Natural killer cell (primary cell): ENCODE results near the gene RD3L. TPM values are rescaled to one million over a fixed set of nuclear protein-coding genes. Genes with fewer than 3 reads are reported as not detected.
"Not testable (repeated sequence)": the region's sequence is repeated elsewhere in the genome, so short reads cannot be mapped to it uniquely, and the experiment has no call there.

Source experiments
- ATAC-seq, 3 donors: fragments of 150-1000 bp in 2 of 3; fragments of 200-7000 bp in 1 of 3; cut with Tn5 transposase; 1 replicate in 1 of 3; 2 replicates in 2 of 3; pipeline ENCODE4 v1.10.0; 2021; ENCODE audit warnings: mild to moderate bottlenecking in 2 of 3, moderate library complexity in 2 of 3
- DNase-seq, 2 donors: peaks; one replicate each; pipeline versions ENCODE4 v3.0.0 to v3.0.0-alpha.2; 2013 to 2021; ENCODE audit warnings: mixed read lengths in 1 of 2
- H3K27ac ChIP-seq: one replicate; pipeline ENCODE4 v1.5.1; 2013; ENCODE audit warnings: mild to moderate bottlenecking, low read length
- H3K27me3 ChIP-seq: one replicate; pipeline ENCODE4 v1.6.1; 2013; ENCODE audit warnings: low read length; ENCODE audit not compliant: control insufficient read depth, insufficient read depth
- H3K36me3 ChIP-seq: one replicate; pipeline ENCODE4 v1.6.1; 2013; ENCODE audit warnings: low read length; ENCODE audit not compliant: control insufficient read depth, insufficient read depth
- H3K4me1 ChIP-seq: one replicate; pipeline ENCODE4 v1.6.1; 2013; ENCODE audit warnings: low read length; ENCODE audit not compliant: control insufficient read depth, insufficient read depth
- H3K4me3 ChIP-seq: one replicate; pipeline ENCODE4 v1.5.1; 2013; ENCODE audit warnings: low read length
- H3K9me3 ChIP-seq: one replicate; pipeline ENCODE4 v1.6.1; 2013; ENCODE audit warnings: low read length; ENCODE audit not compliant: control insufficient read depth, insufficient read depth
- H3K27ac Mint-ChIP-seq, 2 donors: one replicate each; pipeline ENCODE4 v1.8.0; 2022; ENCODE audit warnings: mild to moderate bottlenecking in 2 of 2, mixed read lengths in 2 of 2, moderate library complexity in 1 of 2
- H3K27me3 Mint-ChIP-seq, 2 donors: one replicate each; pipeline ENCODE4 v1.8.0; 2022; ENCODE audit warnings: low read depth in 2 of 2, mixed read lengths in 2 of 2
- H3K36me3 Mint-ChIP-seq: one replicate; pipeline ENCODE4 v1.8.0; 2022; ENCODE audit warnings: mixed read lengths
- H3K4me1 Mint-ChIP-seq, 2 donors: one replicate each; pipeline ENCODE4 v1.8.0; 2022; ENCODE audit warnings: mixed read lengths in 2 of 2
- H3K4me3 Mint-ChIP-seq: one replicate; pipeline ENCODE4 v1.8.0; 2022; ENCODE audit warnings: mild to moderate bottlenecking, moderate library complexity, mixed read lengths
- H3K9me3 Mint-ChIP-seq, 2 donors: one replicate each; pipeline ENCODE4 v1.8.0; 2022; ENCODE audit warnings: mixed read lengths in 2 of 2
- CTCF ChIP-seq: fragments of 200-600 bp; IDR thresholded peaks from one replicate; pipeline ENCODE4 v1.8.0; 2022; ENCODE audit warnings: antibody characterized with exemption
- WGBS: methylation state at CpG from one replicate; pipeline ENCODE4 v1.1.7; 2013; ENCODE audit warnings: missing lambda C conversion rate; ENCODE audit not compliant: insufficient coverage; 5-methylcytosine and 5-hydroxymethylcytosine counted together
- intact Hi-C: fragments of 100-400 bp; cut with micrococcal nuclease; formaldehyde crosslinking; loops from one replicate; pipeline ENCODE4 v1.14.2; 2022
- total RNA-seq, 4 donors: library from RNA; stranded (reverse); fragments of 120-200 nt in 1 of 4; gene quantifications; one replicate each; pipeline versions ENCODE4 v1.2.3 to v1.2.4, GENCODE V29; 2013 to 2022

Gene RD3L
- total RNA-seq, 3 donors from 2014 or later (not counting 1 experiment from before 2014, with no cell fraction given): not detected

GRCh38 chr14:103927566-103927965 lies 14.8 kb downstream of the RD3L start:
- Mint-ChIP-seq H3K4me1 (no peaks in the 10 kb centered on the region), H3K36me3 (no peaks in the 10 kb centered on the region), H3K4me3 (no peak overlapping the region), H3K9me3 (no peaks in the 10 kb centered on the region), H3K27me3 (peaks cover 3 to 7% of the 10 kb centered on the region in 2 donors), H3K27ac (no peak overlapping the region)
- Histone ChIP-seq H3K36me3 (no peaks in the 10 kb centered on the region), H3K4me1 (no peaks in the 10 kb centered on the region), H3K27ac (no peak overlapping the region), H3K4me3 (no peak overlapping the region), H3K27me3 (no peaks in the 10 kb centered on the region), H3K9me3 (no peaks in the 10 kb centered on the region)
- DNase-seq (no peak), ATAC-seq (no peak)
- intact Hi-C loops: no loop called here
- TF ChIP-seq CTCF: no peak
- 89% methylated on average over 18 of the region's 18 CpGs for WGBS

- DNase-seq (no peak), ATAC-seq (no peak)
- peaks cover 12% of the 10 kb centered on the region for H3K4me1 ChIP-seq
- H3K27me3 ChIP-seq: no peaks in the 10 kb centered on the region
- no peaks in the 10 kb centered on the region for H3K36me3 ChIP-seq
- no peaks in the 10 kb centered on the region for H3K36me3 Mint-ChIP-seq
- no peak overlapping the region for H3K4me3 Mint-ChIP-seq
- no peaks in the 10 kb centered on the region for H3K9me3 Mint-ChIP-seq
- H3K4me3 ChIP-seq: no peak overlapping the region
- no peak overlapping the region for H3K27ac ChIP-seq
- TF ChIP-seq CTCF: no peak
- no peaks in the 10 kb centered on the region for H3K9me3 ChIP-seq
- peaks cover 5 to 6% of the 10 kb centered on the region in 2 donors for H3K4me1 Mint-ChIP-seq
- H3K27ac Mint-ChIP-seq: no peak overlapping the region
- intact Hi-C loops: no loop called here
- H3K27me3 Mint-ChIP-seq: peaks cover 3 to 7% of the 10 kb centered on the region in 2 donors
- WGBS: 57% methylated on average over 5 of the region's 5 CpGs
Measured at GRCh38 chr14:103925316-103925715, 17.0 kb downstream of the RD3L start.

GRCh38 chr14:103923863-103924262 lies 18.5 kb downstream of the RD3L start:
- peaks cover 3 to 7% of the 10 kb centered on the region in 2 donors for H3K27me3 Mint-ChIP-seq
- H3K9me3 ChIP-seq: no peaks in the 10 kb centered on the region
- DNase-seq: no peak
- ATAC-seq: no peak
- no peak overlapping the region for H3K27ac ChIP-seq
- no peaks in the 10 kb centered on the region for H3K36me3 Mint-ChIP-seq
- no peak overlapping the region for H3K27ac Mint-ChIP-seq
- no peaks in the 10 kb centered on the region for H3K36me3 ChIP-seq
- no peak overlapping the region for H3K4me3 Mint-ChIP-seq
- peaks cover 5 to 13% of the 10 kb centered on the region in 2 donors for H3K4me1 Mint-ChIP-seq
- WGBS: 8% methylated on average over 5 of the region's 6 CpGs
- TF ChIP-seq CTCF: no peak
- intact Hi-C loops: no loop called here
- peaks cover 15% of the 10 kb centered on the region for H3K4me1 ChIP-seq
- no peak overlapping the region for H3K4me3 ChIP-seq
- no peaks in the 10 kb centered on the region for H3K9me3 Mint-ChIP-seq
- no peaks in the 10 kb centered on the region for H3K27me3 ChIP-seq

- H3K9me3 ChIP-seq, H3K36me3 ChIP-seq, H3K27ac ChIP-seq, DNase-seq, H3K4me3 ChIP-seq, H3K36me3 Mint-ChIP-seq, H3K9me3 Mint-ChIP-seq, intact Hi-C loops, H3K27me3 ChIP-seq, H3K27me3 Mint-ChIP-seq, ATAC-seq: not testable (repeated sequence)
- peak overlapping the region; percentile 56 for H3K4me3 Mint-ChIP-seq
- H3K27ac Mint-ChIP-seq: peak overlapping the region in 1 of 2 donors; percentile 18
- H3K4me1 Mint-ChIP-seq: peaks cover 5 to 24% of the 10 kb centered on the region in 2 donors
- 65% methylated on average over 12 of the region's 12 CpGs for WGBS
- H3K4me1 ChIP-seq: peaks cover 15% of the 10 kb centered on the region
Measured at GRCh38 chr14:103921855-103922200, 20.5 kb downstream of the RD3L start.
